Erythroblast (primary cell): Measurements from ENCODE around the gene GFY.
"Not testable (repeated sequence)": the region's sequence is repeated elsewhere in the genome, so short reads cannot be mapped to it uniquely, and the experiment has no call there.

Experiments used
- DNase-seq, 2 experiments: peaks; one replicate each; lab custom pipeline; 2025; lab: John Stamatoyannopoulos, UW
- GATA1 ChIP-seq: IDR thresholded peaks from 2 replicates; pipeline ENCODE4 v1.6.1; 2011; ENCODE audit warnings: low read depth, mild to moderate bottlenecking, control low read depth, low read length, moderate library complexity
- POLR2A ChIP-seq: IDR thresholded peaks from 2 replicates; pipeline ENCODE4 v1.6.1; 2011; ENCODE audit warnings: mild to moderate bottlenecking, low read length

Gene GFY

GRCh38 chr19:49451430-49452181 lies 26.4 kb downstream of the GFY start, which contains the start of gene PIH1D1:
Gene PIH1D1, minus strand, starts transcription at chr19:49451814. Its CDS starts 240 bp downstream, at chr19:49451574.
- TF ChIP-seq POLR2A = peak; percentile 91
- no peak for TF ChIP-seq GATA1
- DNase-seq = peak; percentile 98 to 100

GRCh38 chr19:49453013-49453756 lies 28.0 kb downstream of the GFY start, which contains the start of gene ALDH16A1:
Gene ALDH16A1, plus strand, starts transcription at chr19:49453225. Its CDS starts 107 bp downstream, at chr19:49453332.
- TF ChIP-seq POLR2A (peak; percentile 99), GATA1 (no peak)
- DNase-seq = peak; percentile 98 to 99

- no peak for TF ChIP-seq GATA1
- TF ChIP-seq POLR2A = peak; percentile 6
- DNase-seq = no peak
Observed at GRCh38 chr19:49453757-49454240, 28.6 kb downstream of the GFY start.

- TF ChIP-seq POLR2A (no peak), GATA1 (no peak)
- no peak for DNase-seq
Observed at GRCh38 chr19:49455773-49456172, 30.6 kb downstream of the GFY start.

- no peak for DNase-seq
- no peak for TF ChIP-seq GATA1
- TF ChIP-seq POLR2A = no peak
Observed at GRCh38 chr19:49456326-49456725, 31.1 kb downstream of the GFY start.

- no peak for DNase-seq
- no peak for TF ChIP-seq GATA1
- TF ChIP-seq POLR2A = no peak
Observed at GRCh38 chr19:49458567-49458903, 33.3 kb downstream of the GFY start.

GRCh38 chr19:49459388-49459787 lies 34.2 kb downstream of the GFY start:
- no peak for DNase-seq
- TF ChIP-seq GATA1 (no peak), POLR2A (no peak)

GRCh38 chr19:49461130-49461529 lies 35.9 kb downstream of the GFY start:
- DNase-seq = not testable (repeated sequence)

GRCh38 chr19:49461656-49462055 lies 36.5 kb downstream of the GFY start:
- DNase-seq = no peak
- TF ChIP-seq POLR2A (no peak), GATA1 (no peak)

- no peak for DNase-seq
- TF ChIP-seq POLR2A = no peak
- no peak for TF ChIP-seq GATA1
Observed at GRCh38 chr19:49462492-49462891, 37.3 kb downstream of the GFY start.

GRCh38 chr19:49463960-49464740 lies 39.0 kb downstream of the GFY start:
- no peak for DNase-seq

GRCh38 chr19:49465371-49465770 lies 40.2 kb downstream of the GFY start:
- no peak for DNase-seq
- TF ChIP-seq GATA1 (no peak), POLR2A (no peak)

More at GRCh38 chr19:49463960-49464740, 39.0 kb downstream of the GFY start:
- TF ChIP-seq POLR2A (no peak), GATA1 (no peak)

GRCh38 chr19:49468199-49468598 lies 43.0 kb downstream of the GFY start:
- TF ChIP-seq POLR2A = no peak
- TF ChIP-seq GATA1 = no peak
- DNase-seq = no peak

GRCh38 chr19:49468746-49469447 lies 43.7 kb downstream of the GFY start:
- peak; percentile 86 to 89 for DNase-seq
- no peak for TF ChIP-seq POLR2A
- no peak for TF ChIP-seq GATA1
